ENCODE measurements around the gene RAC2. TPM values are rescaled to one million over a fixed set of nuclear protein-coding genes. Genes with fewer than 3 reads are reported as not detected.

RAC2 gene
- total RNA-seq: 3.9 and 5.4 TPM in 2 replicates

GRCh38 chr22:37244114-37244921, at the start of gene RAC2:
TSS of gene RAC2 (minus strand) at chr22:37244269. CDS start at chr22:37244148, 121 bp downstream.

GRCh38 chr22:37282385-37282677, 38.3 kb upstream of the RAC2 start, which contains the start of gene CYTH4:
TSS of gene CYTH4 (plus strand) at chr22:37282508. CDS start at chr22:37282570, 62 bp downstream.

DNA sequence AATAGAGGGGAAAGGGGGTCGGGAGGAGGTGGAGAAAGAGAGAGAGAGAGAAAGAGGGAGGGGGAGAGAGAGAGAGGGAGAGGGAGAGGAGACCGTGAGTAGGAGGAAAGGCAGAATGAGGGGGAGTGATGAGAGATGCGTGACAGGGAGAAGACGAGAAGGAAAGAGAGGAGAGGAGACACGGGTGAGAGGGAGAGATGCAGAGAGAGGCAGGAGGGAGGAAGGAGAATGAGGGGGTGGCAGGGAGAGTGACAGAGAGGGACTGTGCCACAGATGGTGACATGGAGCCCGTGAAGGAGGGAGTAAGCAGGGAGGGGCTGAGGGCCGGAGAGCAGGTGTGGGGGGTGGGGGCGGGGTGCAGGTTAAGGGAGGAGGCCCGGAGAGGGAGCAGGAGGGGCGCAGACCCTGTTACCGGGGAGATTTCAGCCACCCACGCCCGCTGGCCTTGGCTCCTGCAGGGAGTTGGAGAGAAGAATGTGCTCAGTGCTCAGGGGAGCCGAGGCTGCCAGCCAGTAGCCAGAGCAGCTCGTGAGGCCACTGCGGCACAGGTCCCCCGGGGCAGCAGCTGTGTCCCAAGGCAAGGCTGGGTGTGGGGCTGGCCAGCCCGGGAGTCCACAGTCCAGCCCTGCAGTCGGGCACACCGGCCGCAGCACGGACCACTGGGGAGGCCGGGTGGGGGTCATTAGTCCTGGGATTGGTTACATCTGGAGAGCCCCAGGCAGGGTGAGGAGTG, 31.7 kb downstream of the RAC2 start, which contains the start of gene SSTR3:
Gene SSTR3 (minus strand): TSS at position 304 of the 733 bp plus-strand sequence. CDS start 4,674 bp downstream, outside the sequence.

GRCh38 chr22:37187891-37188761, 55.9 kb downstream of the RAC2 start, which contains the start of gene C1QTNF6:
TSS of gene C1QTNF6 (minus strand) at chr22:37188247. CDS start at chr22:37188213, 34 bp downstream.

Small RNA genes lying within 50 kb of the gene (small RNA-seq; reads per million reads assigned to genes)
- gene Z82188.1: not detected

Other genes starting within 250 kb of the RAC2 start
- gene TST, start 224.8 kb downstream of the RAC2 start, total RNA-seq: 14.8 and 17.5 TPM in 2 replicates
- 33.7 and 43.1 TPM in 2 replicates for gene MPST, start 224.5 kb downstream of the RAC2 start, total RNA-seq
- gene KCTD17, start 192.5 kb downstream of the RAC2 start, total RNA-seq: 18.8 and 19.3 TPM in 2 replicates
- gene TMPRSS6, start 134.6 kb downstream of the RAC2 start, total RNA-seq: not detected in 2 replicates
- gene IL2RB, start 94.4 kb downstream of the RAC2 start, total RNA-seq: under 0.01 TPM in 1 of 2 replicates, not detected in the other
- gene C1QTNF6, start 56.0 kb downstream of the RAC2 start, total RNA-seq: 7.6 and 8.2 TPM in 2 replicates
- gene SSTR3, start 31.8 kb downstream of the RAC2 start, total RNA-seq: not detected in 2 replicates
- not detected in 2 replicates for gene CYTH4, start 38.2 kb upstream of the RAC2 start, total RNA-seq
- gene ELFN2, start 183.2 kb upstream of the RAC2 start, total RNA-seq: 0.11 and 0.13 TPM in 2 replicates
- 0.39 and 0.86 TPM in 2 replicates for gene MFNG, start 242.1 kb upstream of the RAC2 start, total RNA-seq